ENCODE data around the gene ABHD12. TPM values are rescaled to one million over a fixed set of nuclear protein-coding genes. Genes with fewer than 3 reads are reported as not detected.
A peak's percentile ranks its signal among the peaks of the same experiment; 100 is the strongest.

Gene ABHD12
- polyA plus RNA-seq, 1 donor (not counting 4 experiments of a cell fraction or from before 2014, with no cell fraction given) = 11.2 TPM

DNA sequence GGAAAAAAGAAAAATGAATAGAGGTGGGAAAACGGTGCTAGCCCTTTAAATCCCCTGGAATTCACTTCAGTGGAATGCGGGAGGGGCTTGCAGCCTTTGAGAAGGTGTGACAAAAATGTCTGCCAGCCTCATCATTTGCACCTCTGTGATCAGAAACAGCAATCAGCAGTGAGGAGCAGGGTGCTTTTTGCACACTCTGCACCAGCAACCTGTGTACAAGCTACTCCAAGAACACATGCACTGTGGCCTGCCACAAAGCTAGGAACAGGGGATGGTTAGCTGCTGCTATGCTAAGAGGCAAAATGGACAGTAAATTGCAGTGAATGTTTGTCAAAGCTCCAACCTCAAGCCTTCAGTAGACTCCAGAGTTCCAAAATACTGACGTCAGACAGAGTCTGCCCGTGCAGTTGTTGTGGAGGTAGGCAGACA lies 46.5 kb upstream of the ABHD12 start:
- FAIRE-seq (peak; percentile 69), DNase-seq (ENCODE audit: low read depth, low spot score) (no peak)
- H3K4me2 ChIP-seq (ENCODE audit: control insufficient read depth, extremely low read depth, insufficient read depth, low read depth, low read length) = no peak overlapping the region

DNA sequence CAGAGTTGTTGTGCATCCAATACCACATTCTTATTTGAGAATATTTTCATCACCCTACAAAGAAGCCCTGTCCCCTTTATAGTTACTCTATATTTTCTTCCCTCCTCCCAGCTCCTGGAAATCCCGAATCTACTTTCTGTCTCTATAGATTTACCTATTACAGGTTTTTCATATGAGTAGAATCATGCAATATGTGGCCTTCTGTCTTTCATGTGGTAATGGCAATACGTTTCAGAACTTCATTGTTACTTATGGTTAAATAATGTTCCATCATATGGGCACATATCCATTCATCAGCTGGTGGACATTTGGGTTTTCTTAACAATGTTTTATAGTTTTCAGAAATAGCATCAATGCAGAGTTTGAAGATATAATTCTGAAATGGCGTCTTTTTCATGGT lies 33.9 kb upstream of the ABHD12 start:
- no peaks in the 10 kb centered on the region for H3K9me1 ChIP-seq (ENCODE audit: control insufficient read depth, extremely low read depth, insufficient read depth, low read length)
- no peaks in the 10 kb centered on the region for H4K20me1 ChIP-seq (ENCODE audit: control insufficient read depth, extremely low read depth, insufficient read depth, low read length)
- no peaks in the 10 kb centered on the region for H3K4me1 ChIP-seq (ENCODE audit: control insufficient read depth, extremely low read depth, insufficient read depth, low read length)
- H3K9ac ChIP-seq (ENCODE audit: control insufficient read depth, extremely low read depth, insufficient read depth, low read length) = no peak overlapping the region
- no peak overlapping the region for H3K4me2 ChIP-seq (ENCODE audit: control insufficient read depth, extremely low read depth, insufficient read depth, low read depth, low read length)
- no peak overlapping the region for H2AFZ ChIP-seq (ENCODE audit: control insufficient read depth, low read length)
- H3K27ac ChIP-seq (ENCODE audit: control insufficient read depth, insufficient read depth, low read length) = no peak overlapping the region
- no peaks in the 10 kb centered on the region for H3K27me3 ChIP-seq (ENCODE audit: control insufficient read depth, extremely low read depth, insufficient read depth, low read length)
- dilution Hi-C loops (cut with MboI; ENCODE audit: extremely low pct_ligation_motif_present, low sequenced_read_pairs) = no loop called here
- peaks cover 1 to 3% of the 10 kb centered on the region in 2 experiments for H3K36me3 ChIP-seq (ENCODE audit: control insufficient read depth in 2 of 2, extremely low read depth in 1 of 2, insufficient read depth in 2 of 2, low read length in 2 of 2)
- H3K79me2 ChIP-seq (ENCODE audit: control insufficient read depth, insufficient read depth, low read length) = no peaks in the 10 kb centered on the region
- no peak for TF ChIP-seq EZH2 (IDR thresholded peaks at IDR 0.05; ENCODE audit: low read length)
- H3K9me3 ChIP-seq (ENCODE audit: control insufficient read depth, low read depth, low read length) = no peaks in the 10 kb centered on the region
- FAIRE-seq = no peak
- DNase-seq (ENCODE audit: low read depth, low spot score) = no peak
- no peak overlapping the region for H3K4me3 ChIP-seq (ENCODE audit: control insufficient read depth in 2 of 3, extremely low read depth in 1 of 3, insufficient read depth in 2 of 3, low read depth in 1 of 3, low read length in 3 of 3)

More for the DNA sequence above, 46.5 kb upstream of the ABHD12 start:
- Histone ChIP-seq H3K27me3 (ENCODE audit: control insufficient read depth, extremely low read depth, insufficient read depth, low read length) (no peaks in the 10 kb centered on the region), H3K27ac (ENCODE audit: control insufficient read depth, insufficient read depth, low read length) (no peak overlapping the region), H3K9ac (ENCODE audit: control insufficient read depth, extremely low read depth, insufficient read depth, low read length) (no peak overlapping the region), H3K79me2 (ENCODE audit: control insufficient read depth, insufficient read depth, low read length) (no peaks in the 10 kb centered on the region), H3K9me1 (ENCODE audit: control insufficient read depth, extremely low read depth, insufficient read depth, low read length) (no peaks in the 10 kb centered on the region), H2AFZ (ENCODE audit: control insufficient read depth, low read length) (peak overlapping the region; percentile 32), H3K4me3 (ENCODE audit: control insufficient read depth in 2 of 3, extremely low read depth in 1 of 3, insufficient read depth in 2 of 3, low read depth in 1 of 3, low read length in 3 of 3) (no peak overlapping the region), H4K20me1 (ENCODE audit: control insufficient read depth, extremely low read depth, insufficient read depth, low read length) (no peaks in the 10 kb centered on the region), H3K4me1 (ENCODE audit: control insufficient read depth, extremely low read depth, insufficient read depth, low read length) (no peaks in the 10 kb centered on the region), H3K36me3 (ENCODE audit: control insufficient read depth in 2 of 2, extremely low read depth in 1 of 2, insufficient read depth in 2 of 2, low read length in 2 of 2) (peaks cover 1 to 4% of the 10 kb centered on the region in 2 experiments), H3K9me3 (ENCODE audit: control insufficient read depth, low read depth, low read length) (no peaks in the 10 kb centered on the region)
- TF ChIP-seq, protein P1, sequence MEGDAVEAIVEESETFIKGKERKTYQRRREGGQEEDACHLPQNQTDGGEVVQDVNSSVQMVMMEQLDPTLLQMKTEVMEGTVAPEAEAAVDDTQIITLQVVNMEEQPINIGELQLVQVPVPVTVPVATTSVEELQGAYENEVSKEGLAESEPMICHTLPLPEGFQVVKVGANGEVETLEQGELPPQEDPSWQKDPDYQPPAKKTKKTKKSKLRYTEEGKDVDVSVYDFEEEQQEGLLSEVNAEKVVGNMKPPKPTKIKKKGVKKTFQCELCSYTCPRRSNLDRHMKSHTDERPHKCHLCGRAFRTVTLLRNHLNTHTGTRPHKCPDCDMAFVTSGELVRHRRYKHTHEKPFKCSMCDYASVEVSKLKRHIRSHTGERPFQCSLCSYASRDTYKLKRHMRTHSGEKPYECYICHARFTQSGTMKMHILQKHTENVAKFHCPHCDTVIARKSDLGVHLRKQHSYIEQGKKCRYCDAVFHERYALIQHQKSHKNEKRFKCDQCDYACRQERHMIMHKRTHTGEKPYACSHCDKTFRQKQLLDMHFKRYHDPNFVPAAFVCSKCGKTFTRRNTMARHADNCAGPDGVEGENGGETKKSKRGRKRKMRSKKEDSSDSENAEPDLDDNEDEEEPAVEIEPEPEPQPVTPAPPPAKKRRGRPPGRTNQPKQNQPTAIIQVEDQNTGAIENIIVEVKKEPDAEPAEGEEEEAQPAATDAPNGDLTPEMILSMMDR (optimal IDR thresholded peaks at IDR 0.05 in 1 of 3, IDR thresholded peaks at IDR 0.05 in 1 of 3, conservative IDR thresholded peaks at IDR 0.05 in 1 of 3; ENCODE audit: extremely low read depth in 1 of 3, insufficient read depth in 2 of 3, low read length in 3 of 3) = no peak
- no peak for TF ChIP-seq EZH2 (IDR thresholded peaks at IDR 0.05; ENCODE audit: low read length)
- dilution Hi-C loops (cut with MboI; ENCODE audit: extremely low pct_ligation_motif_present, low sequenced_read_pairs) = no loop called here

GRCh38 chr20:25422032-25422431 lies 31.4 kb upstream of the ABHD12 start:
- Histone ChIP-seq H3K27ac (ENCODE audit: control insufficient read depth, insufficient read depth, low read length) (no peak overlapping the region), H4K20me1 (ENCODE audit: control insufficient read depth, extremely low read depth, insufficient read depth, low read length) (no peaks in the 10 kb centered on the region), H3K4me2 (ENCODE audit: control insufficient read depth, extremely low read depth, insufficient read depth, low read depth, low read length) (no peak overlapping the region), H3K9ac (ENCODE audit: control insufficient read depth, extremely low read depth, insufficient read depth, low read length) (no peak overlapping the region), H3K27me3 (ENCODE audit: control insufficient read depth, extremely low read depth, insufficient read depth, low read length) (no peaks in the 10 kb centered on the region), H3K79me2 (ENCODE audit: control insufficient read depth, insufficient read depth, low read length) (no peaks in the 10 kb centered on the region), H3K9me1 (ENCODE audit: control insufficient read depth, extremely low read depth, insufficient read depth, low read length) (no peaks in the 10 kb centered on the region), H2AFZ (ENCODE audit: control insufficient read depth, low read length) (no peak overlapping the region), H3K9me3 (ENCODE audit: control insufficient read depth, low read depth, low read length) (no peaks in the 10 kb centered on the region), H3K4me1 (ENCODE audit: control insufficient read depth, extremely low read depth, insufficient read depth, low read length) (no peaks in the 10 kb centered on the region), H3K36me3 (ENCODE audit: control insufficient read depth in 2 of 2, extremely low read depth in 1 of 2, insufficient read depth in 2 of 2, low read length in 2 of 2) (peaks cover 1 to 5% of the 10 kb centered on the region in 2 experiments), H3K4me3 (ENCODE audit: control insufficient read depth in 2 of 3, extremely low read depth in 1 of 3, insufficient read depth in 2 of 3, low read depth in 1 of 3, low read length in 3 of 3) (no peak overlapping the region)
- DNase-seq (ENCODE audit: low read depth, low spot score) = no peak
- TF ChIP-seq, protein P1 (optimal IDR thresholded peaks at IDR 0.05 in 1 of 3, IDR thresholded peaks at IDR 0.05 in 1 of 3, conservative IDR thresholded peaks at IDR 0.05 in 1 of 3; ENCODE audit: extremely low read depth in 1 of 3, insufficient read depth in 2 of 3, low read length in 3 of 3) = no peak
- no peak for TF ChIP-seq EZH2 (IDR thresholded peaks at IDR 0.05; ENCODE audit: low read length)
- dilution Hi-C loops (cut with MboI; ENCODE audit: extremely low pct_ligation_motif_present, low sequenced_read_pairs) = no loop called here
- no peak for FAIRE-seq

Data from keratinocyte (primary cell).